GM12892 (cell line): Measurements from ENCODE around the gene GFER.
"Not testable (repeated sequence)": the region's sequence is repeated elsewhere in the genome, so short reads cannot be mapped to it uniquely, and the experiment has no call there.

ENCODE experiments used
- DNase-seq: peaks from one replicate; pipeline ENCODE4 v3.0.0; 2011; ENCODE audit not compliant: insufficient read length
- FAIRE-seq: peaks from 2 replicates; lab custom pipeline; 2011; peaks lifted over from hg19 to GRCh38; lab: Jason Lieb, UNC
- POLR2A ChIP-seq: IDR thresholded peaks from 2 replicates; pipeline ENCODE4 v1.6.1; 2011; ENCODE audit warnings: low read depth, low read length, control low read depth
- POLR2AphosphoS5 ChIP-seq: IDR thresholded peaks from 2 replicates; pipeline ENCODE4 v1.6.1; 2011; ENCODE audit warnings: low read depth, low read length, control low read depth
- TAF1 ChIP-seq: IDR thresholded peaks from 2 replicates; pipeline ENCODE4 v1.6.1; 2011; ENCODE audit warnings: low read depth, mild to moderate bottlenecking, control low read depth, low read length, borderline replicate concordance

The GFER gene

DNA sequence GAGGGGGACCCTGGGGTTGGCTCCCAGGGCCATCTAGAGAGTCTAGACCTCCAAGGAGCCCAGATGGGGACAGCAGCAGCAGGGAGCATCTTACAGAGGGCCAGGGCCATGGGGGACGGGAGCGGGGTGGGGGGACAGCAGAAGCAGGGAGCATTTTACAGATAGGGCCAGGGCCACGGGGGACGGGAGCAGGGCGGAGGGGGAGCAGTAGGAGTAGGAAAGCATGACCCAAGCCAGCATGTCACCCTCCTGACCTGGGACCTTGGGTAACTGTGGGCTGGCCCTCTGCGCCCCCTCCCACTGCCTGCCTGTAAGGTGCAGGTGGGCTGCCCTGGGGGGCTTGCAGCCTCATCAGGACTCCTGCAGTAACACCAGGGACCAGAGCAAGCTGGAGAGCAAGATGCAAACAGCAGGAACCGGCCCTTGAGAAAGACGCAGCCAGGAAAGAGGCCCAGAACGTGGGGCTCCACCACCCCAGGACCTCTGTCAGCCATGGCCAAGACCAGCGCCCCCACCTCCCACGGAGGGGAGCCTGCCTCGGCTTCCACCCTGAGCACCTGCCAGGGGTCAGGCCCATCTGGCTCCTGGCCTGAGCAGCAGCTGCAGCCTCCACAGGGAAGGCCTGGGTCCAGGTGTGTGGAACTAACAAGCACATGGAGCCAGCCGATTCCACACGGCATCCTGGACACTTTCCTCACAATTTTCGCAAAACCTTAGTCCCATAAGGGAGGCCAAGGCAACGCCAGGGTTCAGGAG is 23.3 kb downstream of the GFER start:
- no peak for DNase-seq
- no peak for FAIRE-seq
- TF ChIP-seq TAF1 (no peak), POLR2AphosphoS5 (no peak), POLR2A (no peak)

DNA sequence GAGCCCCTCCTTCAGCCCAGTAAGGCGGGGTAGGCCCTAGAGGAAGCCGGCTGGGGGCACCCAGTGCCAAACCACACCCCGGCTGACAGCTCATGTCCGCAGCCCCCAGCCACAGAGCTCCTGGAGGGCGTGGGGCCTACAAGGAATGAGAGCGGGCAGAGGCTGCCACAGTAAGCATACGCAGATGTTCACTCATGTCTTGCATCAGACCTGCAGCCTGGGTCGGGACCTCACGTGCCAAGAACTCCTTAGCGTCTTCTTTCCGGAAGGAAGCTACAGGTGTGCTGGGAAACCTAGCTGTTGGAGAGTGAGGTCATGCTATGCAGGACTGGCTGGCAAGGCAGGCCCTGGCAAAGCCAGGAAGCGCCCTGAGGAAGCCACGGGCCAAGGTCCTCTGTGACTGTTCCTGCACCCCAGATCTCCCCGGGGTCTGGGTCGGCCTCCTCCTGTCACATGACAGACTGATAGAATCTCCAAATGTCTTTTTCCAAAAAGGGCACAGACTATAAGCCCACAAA is 24.1 kb downstream of the GFER start:
- TF ChIP-seq POLR2AphosphoS5 (no peak), POLR2A (no peak), TAF1 (no peak)
- FAIRE-seq, result no peak
- no peak for DNase-seq

DNA sequence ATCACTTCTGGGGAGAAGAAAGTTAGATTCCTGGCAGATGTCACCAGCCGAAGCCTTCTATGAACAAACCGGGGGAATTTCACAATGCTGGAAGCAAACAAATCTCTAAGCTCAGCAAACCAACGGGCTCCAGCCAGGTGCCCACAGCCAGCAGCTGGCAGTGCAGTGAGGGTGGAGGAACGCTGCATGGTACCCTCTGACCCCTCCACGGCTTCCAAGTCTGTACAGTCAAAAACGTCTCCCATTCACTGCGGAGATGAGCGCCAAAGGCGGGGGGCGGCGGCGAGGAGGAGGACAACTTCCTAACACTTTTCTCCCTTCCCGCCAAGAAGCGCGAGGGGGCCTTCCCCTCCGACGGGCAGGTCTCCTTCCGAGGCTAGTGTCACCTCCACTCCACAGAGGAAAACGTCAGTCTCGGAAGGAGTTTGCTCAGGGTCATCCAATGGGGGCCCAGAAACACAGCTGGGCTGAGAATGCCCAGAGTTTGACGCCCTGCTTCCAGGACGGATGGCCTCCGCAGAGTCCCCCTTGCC is 24.7 kb downstream of the GFER start:
- DNase-seq (no peak), FAIRE-seq (peak; percentile 58)
- TF ChIP-seq TAF1 (no peak), POLR2AphosphoS5 (no peak), POLR2A (no peak)

DNA sequence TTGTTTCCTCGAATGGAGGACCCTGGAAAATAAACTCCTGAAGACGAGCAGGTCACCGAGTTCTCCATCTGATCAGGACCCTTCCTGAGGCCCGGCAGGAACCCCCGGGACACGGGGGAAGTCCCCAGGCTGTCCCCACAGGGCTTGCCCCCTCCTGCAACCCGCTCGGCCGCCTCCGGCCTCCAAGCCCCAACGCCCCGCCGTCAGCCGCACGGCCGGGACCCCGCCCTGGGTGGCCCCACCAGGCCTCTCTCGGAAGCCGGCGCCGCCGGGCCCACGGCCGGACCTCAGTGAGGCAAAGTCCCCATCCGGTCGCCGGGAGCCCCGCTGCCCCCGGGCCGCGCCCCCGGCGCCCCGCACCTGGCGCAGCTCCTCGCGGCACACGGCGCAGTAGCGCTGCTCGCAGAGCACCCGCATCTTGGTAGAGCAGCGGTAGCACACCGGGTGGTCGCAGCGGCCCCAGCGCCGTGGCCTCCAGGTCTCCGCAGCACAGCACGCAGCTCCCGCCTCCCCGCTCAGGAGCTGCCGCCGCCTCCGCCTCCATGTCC is 25.2 kb downstream of the GFER start:
- DNase-seq (peak; percentile 61), FAIRE-seq (no peak)
- no peak; the same call in 1 of the 2 replicates for TF ChIP-seq POLR2AphosphoS5
- no peak for TF ChIP-seq TAF1
- no peak for TF ChIP-seq POLR2A

GRCh38 chr16:2009791-2010510 is 26.0 kb downstream of the GFER start, which contains the start of gene ZNF598:
TSS of gene ZNF598 (minus strand) at chr16:2009821.
- TF ChIP-seq POLR2AphosphoS5 (peak; percentile 81), TAF1 (peak; percentile 77; the same call in 1 of the 2 replicates), POLR2A (peak; percentile 94)
- FAIRE-seq (peak; percentile 85), DNase-seq (peak; percentile 98)

DNA sequence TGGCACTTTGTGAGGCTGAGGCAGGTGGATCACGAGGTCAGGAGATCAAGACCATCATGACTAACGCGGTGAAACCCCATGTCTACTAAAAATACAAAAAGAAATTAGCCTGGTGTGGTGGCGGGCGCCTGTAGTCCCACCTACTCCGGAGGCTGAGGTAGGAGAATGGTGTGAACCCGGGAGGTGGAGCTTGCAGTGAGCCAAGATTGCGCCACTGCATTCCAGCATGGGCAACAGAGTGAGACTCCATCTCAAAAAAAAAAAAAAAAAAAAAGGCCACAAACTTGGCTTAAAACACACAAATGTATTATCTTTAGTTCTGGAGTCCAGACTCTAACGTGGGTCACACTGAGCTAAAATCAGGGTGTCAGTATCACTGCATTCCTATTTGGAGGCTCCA is 27.7 kb downstream of the GFER start:
- not testable (repeated sequence) for DNase-seq, FAIRE-seq

GRCh38 chr16:2013527-2013926 is 29.5 kb downstream of the GFER start:
- TF ChIP-seq POLR2AphosphoS5 (no peak), POLR2A (no peak), TAF1 (no peak)
- no peak for FAIRE-seq

GRCh38 chr16:2015117-2015946 is 31.3 kb downstream of the GFER start:
- DNase-seq, result no peak
- FAIRE-seq, result no peak
- no peak for TF ChIP-seq TAF1

More at GRCh38 chr16:2013527-2013926, 29.5 kb downstream of the GFER start:
- no peak for DNase-seq

GRCh38 chr16:2015947-2016208 is 31.9 kb downstream of the GFER start:
- FAIRE-seq (no peak), DNase-seq (no peak)
- no peak for TF ChIP-seq POLR2AphosphoS5
- no peak for TF ChIP-seq TAF1
- no peak for TF ChIP-seq POLR2A

- no peak for DNase-seq
- FAIRE-seq, result no peak
- TF ChIP-seq POLR2A, result no peak
- no peak for TF ChIP-seq TAF1
- no peak for TF ChIP-seq POLR2AphosphoS5
Measured at GRCh38 chr16:2016407-2016922, 32.5 kb downstream of the GFER start.

DNA sequence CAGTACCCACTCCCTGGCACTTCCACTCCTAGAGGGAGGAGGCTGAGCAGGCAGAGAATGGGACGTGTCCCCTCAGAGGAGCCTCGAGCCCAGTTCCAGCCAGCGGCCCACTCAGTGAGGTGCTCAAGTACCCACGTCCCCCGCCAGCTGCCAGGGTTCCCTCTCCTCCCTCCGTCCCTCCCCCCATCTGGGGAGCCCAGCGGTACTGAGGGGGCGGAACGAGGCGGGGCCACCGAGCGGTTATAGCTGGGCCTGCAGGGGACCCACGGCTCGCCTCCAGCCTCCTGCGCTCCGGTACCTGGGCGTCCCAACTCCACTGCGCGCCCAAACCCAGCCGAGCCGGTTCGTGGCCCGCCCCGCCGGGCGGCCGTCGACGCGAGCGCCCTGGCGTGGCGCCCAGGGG is 35.5 kb downstream of the GFER start, which contains the start of gene NPW:
NPW (plus strand) TSS at position 268 of the 403 bp plus-strand sequence.
- TF ChIP-seq TAF1 (no peak), POLR2A (no peak), POLR2AphosphoS5 (no peak)
- FAIRE-seq (no peak), DNase-seq (no peak)
